BJ (cell line): ENCODE data around the gene PHLDB2. TPM values are rescaled to one million over a fixed set of nuclear protein-coding genes. Genes with fewer than 3 reads are reported as not detected.
A peak's percentile ranks its signal among the peaks of the same experiment; 100 is the strongest.

Experiments
- CTCF ChIA-PET: fragments of 350-600 bp; formaldehyde crosslinking; extraction: SDS; loops from one replicate; lab custom pipeline; 2021; ENCODE audit warnings: antibody characterized with exemption, inconsistent platforms; lab: Yijun Ruan, JAX
- POLR2A ChIA-PET: fragments of 300-600 bp; sonication (Branson Sonifier 250); formaldehyde crosslinking; extraction: SDS; loops from one replicate; lab custom pipeline; 2021; ENCODE audit warnings: antibody characterized with exemption; lab: Charles Lee
- DNase-seq: peaks from one replicate; pipeline ENCODE4 v3.0.0-alpha.2; 2011; ENCODE audit warnings: low read depth
- H3K27me3 ChIP-seq: 2 replicates; pipeline ENCODE4 v1.6.0; 2011; ENCODE audit warnings: low read length; ENCODE audit not compliant: control insufficient read depth, insufficient read depth
- H3K36me3 ChIP-seq: 2 replicates; pipeline ENCODE4 v1.5.1; 2011; ENCODE audit warnings: low read length; ENCODE audit not compliant: control insufficient read depth, insufficient read depth
- H3K4me3 ChIP-seq: 2 replicates; pipeline ENCODE4 v1.5.1; 2011; ENCODE audit warnings: low read depth, mild to moderate bottlenecking, control low read depth, low read length
- CTCF ChIP-seq: IDR thresholded peaks from 2 replicates; pipeline ENCODE4 v1.5.1; 2011; ENCODE audit warnings: low read depth, mild to moderate bottlenecking, control low read depth, inconsistent platforms, low read length, moderate library complexity; ENCODE audit not compliant: insufficient read depth
- polyA plus RNA-seq: library from polyadenylated mRNA; depleted of rRNA; stranded (reverse); fragments of >200 nt; gene quantifications from 2 replicates; pipeline ENCODE4 v1.2.3, GENCODE V29; 2011

PHLDB2 gene
- polyA plus RNA-seq, 1 experiment, result 44.7 TPM

- H3K36me3 ChIP-seq, result peaks cover 4% of the 10 kb centered on the region; the same call in 1 of the 2 replicates
- H3K27me3 ChIP-seq, result no peaks in the 10 kb centered on the region
- ChIA-PET POLR2A (interaction anchor here (0.5 kb wide), 1 partner anchor 175 kb away, joined by 3 read pairs; no protein-coding TSS in a partner anchor), CTCF (interaction anchor here (0.7 to 1.2 kb wide), 3 partner anchors 23 to 118 kb away, joined by 3 to 4 read pairs (median 4); no protein-coding TSS in a partner anchor)
- no peak for DNase-seq
- no peak overlapping the region for H3K4me3 ChIP-seq
- TF ChIP-seq CTCF, result no peak
Measured at GRCh38 chr3:111913163-111913763, 54.2 kb downstream of the PHLDB2 start.

DNA sequence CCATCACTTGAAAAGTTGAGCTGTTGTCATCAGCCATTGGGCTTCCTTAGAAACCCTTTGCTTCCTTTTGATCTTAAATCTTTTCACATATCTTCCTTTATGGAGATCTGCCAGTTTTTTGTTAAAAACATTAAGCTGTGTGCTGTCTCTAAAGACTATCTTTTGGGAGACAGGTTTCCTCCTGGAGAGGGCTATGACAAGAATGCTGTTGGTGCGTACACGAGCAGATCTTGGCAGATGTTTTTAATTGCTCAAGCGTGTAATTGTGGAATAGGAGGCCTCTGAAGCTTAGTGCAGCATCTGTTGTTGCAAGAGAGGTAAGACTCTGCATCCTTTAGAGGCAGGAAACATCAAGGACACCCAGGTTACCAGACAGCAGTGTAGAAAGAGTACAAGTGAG lies 56.8 kb downstream of the PHLDB2 start:
- POLR2A ChIA-PET, result no interaction called here
- no peak overlapping the region for H3K4me3 ChIP-seq
- peaks cover 12% of the 10 kb centered on the region for H3K36me3 ChIP-seq
- DNase-seq, result peak; percentile 45
- no peak for TF ChIP-seq CTCF
- no peaks in the 10 kb centered on the region for H3K27me3 ChIP-seq
- CTCF ChIA-PET, result interaction anchor here (0.7 kb wide), 1 partner anchor 39 kb away, joined by 3 read pairs; no protein-coding TSS in a partner anchor

- peaks cover 12% of the 10 kb centered on the region for H3K36me3 ChIP-seq
Measured at GRCh38 chr3:111917300-111917699, 58.2 kb downstream of the PHLDB2 start.

DNA sequence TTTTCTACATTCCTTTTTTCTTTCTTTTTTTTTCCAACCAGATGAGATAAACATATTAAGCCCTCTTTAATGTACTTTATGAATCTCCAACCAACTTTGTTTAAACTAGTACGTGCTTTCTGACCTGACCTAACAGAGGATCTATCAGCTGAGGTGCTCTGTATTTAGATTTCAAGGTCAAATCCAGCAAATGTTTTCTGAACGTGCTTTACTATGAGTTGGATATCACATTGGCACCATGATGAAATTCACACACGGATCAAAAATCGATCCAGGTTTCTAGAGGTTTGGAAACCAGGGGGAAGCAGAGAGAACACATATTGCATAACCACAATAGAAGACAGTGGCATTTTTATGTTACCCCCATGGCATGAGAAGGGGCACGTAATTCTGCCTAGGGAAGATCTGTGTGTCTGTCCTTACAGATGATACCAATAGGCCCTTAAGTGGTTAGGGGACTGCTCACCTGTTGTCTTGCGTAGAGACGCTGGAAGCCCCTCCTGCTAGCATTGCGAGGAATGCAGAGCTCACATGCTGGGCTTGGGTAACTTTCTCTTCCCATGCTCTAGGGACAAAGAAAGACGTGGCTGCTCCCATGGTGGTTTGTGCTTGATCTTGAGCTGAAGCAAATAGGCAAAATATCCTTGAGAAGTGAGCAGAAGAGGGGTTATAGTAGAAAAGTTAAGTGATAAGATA lies 60.5 kb downstream of the PHLDB2 start:
- H3K36me3 ChIP-seq, result peaks cover 12% of the 10 kb centered on the region
- no peak for TF ChIP-seq CTCF
- DNase-seq, result no peak
- H3K27me3 ChIP-seq, result no peaks in the 10 kb centered on the region
- ChIA-PET POLR2A (no interaction called here), CTCF (interaction anchor here (1.8 kb wide), 1 partner anchor 13 kb away, joined by 5 read pairs; no protein-coding TSS in a partner anchor)
- no peak overlapping the region for H3K4me3 ChIP-seq

More at GRCh38 chr3:111917300-111917699, 58.2 kb downstream of the PHLDB2 start:
- ChIA-PET POLR2A (no interaction called here), CTCF (interaction anchor here (0.7 to 2.3 kb wide), 2 partner anchors 12 to 200 kb away, joined by 3 to 7 read pairs; no protein-coding TSS in a partner anchor)
- H3K27me3 ChIP-seq, result no peaks in the 10 kb centered on the region
- DNase-seq, result no peak
- TF ChIP-seq CTCF, result no peak
- H3K4me3 ChIP-seq, result no peak overlapping the region

DNA sequence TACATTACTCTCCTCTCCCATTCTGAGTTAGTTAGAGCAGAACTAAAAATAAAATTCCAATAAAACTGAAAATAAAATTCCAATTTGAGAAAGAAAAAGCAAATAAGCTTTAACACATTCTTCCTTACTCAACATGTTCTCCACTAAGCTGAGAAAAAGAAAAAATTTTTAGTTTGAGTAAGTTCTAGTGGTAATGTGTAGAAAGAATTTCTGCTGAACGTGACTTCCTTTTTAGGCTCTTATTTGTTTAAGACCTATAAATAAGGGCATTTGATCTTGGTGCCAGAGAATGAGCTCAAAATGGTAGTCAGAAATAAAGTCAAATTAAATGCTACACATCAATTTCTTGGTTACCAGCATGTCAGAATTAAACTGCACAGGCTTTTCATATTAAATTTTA lies 62.1 kb downstream of the PHLDB2 start:
- DNase-seq, result no peak
- Histone ChIP-seq H3K36me3 (peaks cover 15% of the 10 kb centered on the region), H3K4me3 (no peak overlapping the region), H3K27me3 (no peaks in the 10 kb centered on the region)
- ChIA-PET POLR2A (no interaction called here), CTCF (interaction anchor here (1.1 to 1.6 kb wide), 3 partner anchors 14 to 16 kb away, joined by 3 read pairs; no protein-coding TSS in a partner anchor)
- no peak for TF ChIP-seq CTCF
